Measurements from ENCODE around the gene C3orf18.

The C3orf18 gene

DNA sequence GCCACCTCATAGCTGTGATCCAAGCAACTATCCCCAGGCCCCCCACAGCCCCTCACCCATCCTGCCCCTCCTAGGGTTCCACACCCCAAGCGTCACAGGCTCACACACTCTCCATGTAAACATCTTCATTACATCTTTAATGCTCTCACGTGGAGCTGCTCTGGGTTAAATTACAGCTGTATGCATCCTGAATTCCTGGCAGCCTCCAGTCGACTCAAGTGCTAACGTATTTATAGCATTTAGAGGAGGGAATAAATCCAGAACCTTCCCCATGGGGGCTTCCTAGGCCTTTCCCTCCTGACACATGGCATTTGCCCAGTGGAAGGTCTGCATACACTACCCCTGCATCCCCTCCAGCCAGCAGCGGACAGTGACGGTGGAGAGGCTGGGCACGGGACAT, 9.6 kb downstream of the C3orf18 start:
- Histone ChIP-seq H4K20me1 (ENCODE audit: insufficient read depth, low read length) (no peaks in the 10 kb centered on the region), H3K27me3 (ENCODE audit: low read depth, low read length) (peaks cover 9% of the 10 kb centered on the region), H3K4me3 (ENCODE audit: low read length) (no peak overlapping the region), H3K4me1 (ENCODE audit: low read length) (peaks cover 5% of the 10 kb centered on the region), H3K4me2 (ENCODE audit: low read length) (no peak overlapping the region), H3K79me2 (ENCODE audit: low read length) (no peaks in the 10 kb centered on the region), H3K36me3 (replicated peaks; ENCODE audit: low read depth, low read length) (no peaks in the 10 kb centered on the region), H3K9ac (ENCODE audit: low read length) (no peak overlapping the region), H3K9me3 (ENCODE audit: insufficient read depth, low read length) (no peaks in the 10 kb centered on the region), H2AFZ (ENCODE audit: low read depth, low read length) (no peak overlapping the region), H3K27ac (ENCODE audit: low read length) (no peak overlapping the region)
- no peak for TF ChIP-seq EZH2phosphoT487 (IDR thresholded peaks at IDR 0.05; ENCODE audit: low read depth)
- TF ChIP-seq, protein P1, sequence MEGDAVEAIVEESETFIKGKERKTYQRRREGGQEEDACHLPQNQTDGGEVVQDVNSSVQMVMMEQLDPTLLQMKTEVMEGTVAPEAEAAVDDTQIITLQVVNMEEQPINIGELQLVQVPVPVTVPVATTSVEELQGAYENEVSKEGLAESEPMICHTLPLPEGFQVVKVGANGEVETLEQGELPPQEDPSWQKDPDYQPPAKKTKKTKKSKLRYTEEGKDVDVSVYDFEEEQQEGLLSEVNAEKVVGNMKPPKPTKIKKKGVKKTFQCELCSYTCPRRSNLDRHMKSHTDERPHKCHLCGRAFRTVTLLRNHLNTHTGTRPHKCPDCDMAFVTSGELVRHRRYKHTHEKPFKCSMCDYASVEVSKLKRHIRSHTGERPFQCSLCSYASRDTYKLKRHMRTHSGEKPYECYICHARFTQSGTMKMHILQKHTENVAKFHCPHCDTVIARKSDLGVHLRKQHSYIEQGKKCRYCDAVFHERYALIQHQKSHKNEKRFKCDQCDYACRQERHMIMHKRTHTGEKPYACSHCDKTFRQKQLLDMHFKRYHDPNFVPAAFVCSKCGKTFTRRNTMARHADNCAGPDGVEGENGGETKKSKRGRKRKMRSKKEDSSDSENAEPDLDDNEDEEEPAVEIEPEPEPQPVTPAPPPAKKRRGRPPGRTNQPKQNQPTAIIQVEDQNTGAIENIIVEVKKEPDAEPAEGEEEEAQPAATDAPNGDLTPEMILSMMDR (IDR thresholded peaks at IDR 0.05; ENCODE audit: low read depth, low read length), result no peak

DNA sequence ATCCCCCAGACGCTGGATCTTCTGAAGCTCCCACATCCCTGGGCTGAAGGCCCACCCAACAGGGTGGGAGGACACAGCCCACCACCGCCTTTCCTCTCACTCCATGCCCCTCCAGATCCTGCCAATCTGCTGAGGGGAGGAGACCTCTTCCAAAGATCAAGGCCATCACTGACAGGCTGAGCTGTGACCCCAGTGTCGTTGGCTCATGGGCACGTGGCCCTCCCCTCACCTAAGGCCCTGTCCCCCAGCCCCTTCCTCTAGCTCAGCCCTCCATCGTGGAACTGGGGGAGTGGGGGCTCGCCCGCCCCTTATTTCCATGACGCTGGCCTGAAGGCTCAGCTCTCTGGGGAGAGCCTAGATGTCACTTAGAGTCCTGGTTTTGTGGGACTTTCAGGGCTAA, 10.4 kb downstream of the C3orf18 start:
- no peak overlapping the region for H3K4me2 ChIP-seq (ENCODE audit: low read length)
- no peaks in the 10 kb centered on the region for H3K36me3 ChIP-seq (replicated peaks; ENCODE audit: low read depth, low read length)
- peaks cover 8% of the 10 kb centered on the region for H3K4me1 ChIP-seq (ENCODE audit: low read length)
- H3K4me3 ChIP-seq (ENCODE audit: low read length), result no peak overlapping the region
- H2AFZ ChIP-seq (ENCODE audit: low read depth, low read length), result no peak overlapping the region
- no peaks in the 10 kb centered on the region for H3K9me3 ChIP-seq (ENCODE audit: insufficient read depth, low read length)
- no peak overlapping the region for H3K9ac ChIP-seq (ENCODE audit: low read length)
- no peak for TF ChIP-seq EZH2phosphoT487 (IDR thresholded peaks at IDR 0.05; ENCODE audit: low read depth)
- no peak overlapping the region for H3K27ac ChIP-seq (ENCODE audit: low read length)
- H4K20me1 ChIP-seq (ENCODE audit: insufficient read depth, low read length), result no peaks in the 10 kb centered on the region
- peaks cover 14% of the 10 kb centered on the region for H3K27me3 ChIP-seq (ENCODE audit: low read depth, low read length)
- H3K79me2 ChIP-seq (ENCODE audit: low read length), result no peaks in the 10 kb centered on the region

DNA sequence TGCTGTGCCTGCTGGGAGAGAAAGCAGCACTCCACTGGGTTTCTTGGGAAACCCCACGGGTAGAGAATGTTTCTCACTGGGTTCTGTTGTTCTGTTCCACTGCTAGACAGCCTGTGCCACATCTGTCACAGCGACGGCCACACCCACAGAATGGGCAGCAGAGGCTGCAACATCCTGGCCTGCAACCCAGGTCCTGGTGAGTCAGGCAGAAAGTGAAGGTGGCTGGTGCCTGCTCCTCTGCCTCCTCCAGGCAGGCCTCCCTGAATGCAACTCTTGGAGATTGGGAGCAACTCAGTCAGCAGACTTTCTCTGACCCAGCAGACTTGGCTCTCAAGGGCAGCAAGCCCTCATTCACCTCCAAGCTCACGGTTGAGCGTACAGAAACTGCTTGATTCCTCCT, 13.0 kb downstream of the C3orf18 start:
- Histone ChIP-seq H3K9me3 (ENCODE audit: insufficient read depth, low read length) (no peaks in the 10 kb centered on the region), H3K79me2 (ENCODE audit: low read length) (no peaks in the 10 kb centered on the region), H3K27me3 (ENCODE audit: low read depth, low read length) (peaks cover 14% of the 10 kb centered on the region), H4K20me1 (ENCODE audit: insufficient read depth, low read length) (no peaks in the 10 kb centered on the region), H2AFZ (ENCODE audit: low read depth, low read length) (no peak overlapping the region), H3K36me3 (replicated peaks; ENCODE audit: low read depth, low read length) (no peaks in the 10 kb centered on the region), H3K9ac (ENCODE audit: low read length) (no peak overlapping the region), H3K27ac (ENCODE audit: low read length) (no peak overlapping the region), H3K4me2 (ENCODE audit: low read length) (no peak overlapping the region), H3K4me3 (ENCODE audit: low read length) (no peak overlapping the region), H3K4me1 (ENCODE audit: low read length) (peaks cover 8% of the 10 kb centered on the region)
- TF ChIP-seq, protein P1 (IDR thresholded peaks at IDR 0.05; ENCODE audit: low read depth, low read length), result no peak
- no peak for TF ChIP-seq EZH2phosphoT487 (IDR thresholded peaks at IDR 0.05; ENCODE audit: low read depth)

DNA sequence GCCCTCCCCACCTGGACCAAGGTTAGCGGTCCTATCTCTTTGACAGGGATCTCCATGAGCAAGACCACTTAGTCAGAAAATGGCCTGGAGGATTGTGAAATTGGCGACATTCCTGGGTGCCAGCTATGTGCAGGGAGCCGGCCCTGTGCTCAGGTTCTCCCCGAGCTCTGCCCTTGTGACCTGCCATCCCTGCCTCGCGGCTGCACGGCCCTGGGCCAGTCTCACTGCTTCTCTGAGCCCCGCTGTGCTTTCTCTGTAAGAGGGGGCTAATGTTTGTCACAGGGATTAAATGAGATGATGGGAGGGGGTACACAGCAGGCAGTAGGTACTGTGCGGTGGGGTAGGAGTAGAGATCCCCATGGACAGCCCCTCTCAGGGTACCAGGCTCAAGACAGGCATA, 14.9 kb downstream of the C3orf18 start:
- Histone ChIP-seq H3K27me3 (ENCODE audit: low read depth, low read length) (peaks cover 5% of the 10 kb centered on the region), H2AFZ (ENCODE audit: low read depth, low read length) (no peak overlapping the region), H3K36me3 (replicated peaks; ENCODE audit: low read depth, low read length) (no peaks in the 10 kb centered on the region), H3K9me3 (ENCODE audit: insufficient read depth, low read length) (no peaks in the 10 kb centered on the region), H3K27ac (ENCODE audit: low read length) (no peak overlapping the region), H4K20me1 (ENCODE audit: insufficient read depth, low read length) (no peaks in the 10 kb centered on the region), H3K4me1 (ENCODE audit: low read length) (peaks cover 8% of the 10 kb centered on the region), H3K79me2 (ENCODE audit: low read length) (no peaks in the 10 kb centered on the region), H3K4me2 (ENCODE audit: low read length) (no peak overlapping the region; the same call in 1 of the 2 replicates), H3K9ac (ENCODE audit: low read length) (no peak overlapping the region), H3K4me3 (ENCODE audit: low read length) (no peak overlapping the region)
- TF ChIP-seq, protein P1 (IDR thresholded peaks at IDR 0.05; ENCODE audit: low read depth, low read length), result no peak
- no peak for TF ChIP-seq EZH2phosphoT487 (IDR thresholded peaks at IDR 0.05; ENCODE audit: low read depth)
